ENCODE data around the gene ASS1.

The ASS1 gene

DNA sequence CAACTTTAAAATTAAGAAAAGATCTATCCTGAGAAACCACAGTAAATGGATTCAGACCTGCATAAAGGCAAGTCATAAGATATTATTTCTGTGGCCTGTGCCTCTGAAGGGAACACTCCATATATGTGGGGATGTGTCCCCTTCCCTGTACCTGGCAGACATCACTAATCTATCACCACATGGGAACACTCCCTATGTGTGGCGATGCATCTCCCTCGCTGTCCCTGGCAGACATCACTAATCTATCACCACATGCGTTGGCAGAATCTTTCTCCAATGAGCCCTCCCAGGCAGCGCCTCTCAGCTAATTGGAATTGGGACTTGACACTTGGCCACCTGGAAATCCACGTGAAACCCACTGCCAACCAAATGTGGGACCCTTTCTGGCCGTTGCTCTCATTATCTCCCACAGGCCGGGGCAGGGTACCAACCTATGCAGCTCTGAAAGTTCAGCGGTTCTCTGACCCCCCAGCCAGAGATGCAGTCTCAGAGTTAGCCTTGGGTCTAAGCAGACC lies 25.2 kb upstream of the ASS1 start:
- H3K36me3 ChIP-seq (ENCODE audit: control insufficient read depth in 1 of 2, insufficient read depth in 2 of 2, low read depth in 1 of 2, low read length in 2 of 2), result no peaks in the 10 kb centered on the region
- H3K14ac ChIP-seq (ENCODE audit: low read length in 2 of 2), result no peak overlapping the region
- no peak overlapping the region for H4K91ac ChIP-seq (ENCODE audit: low read length)
- no peak overlapping the region for H3K27ac ChIP-seq (ENCODE audit: low read length, poor library complexity, severe bottlenecking)
- H2AK5ac ChIP-seq (ENCODE audit: low read length, severe bottlenecking), result no peak overlapping the region
- whole genome bisulfite sequencing, result 94% methylated on average over 8 of the region's 8 CpGs
- no peak overlapping the region for H2BK15ac ChIP-seq (ENCODE audit: low read depth, poor library complexity, severe bottlenecking)
- peaks cover 24% of the 10 kb centered on the region for H3K4me1 ChIP-seq (ENCODE audit: control insufficient read depth, insufficient read depth, low read depth, low read length)
- H3K9me3 ChIP-seq (ENCODE audit: control insufficient read depth, low read length), result no peaks in the 10 kb centered on the region
- H4K8ac ChIP-seq (ENCODE audit: low read length), result no peak overlapping the region
- peaks cover 0 to 51% of the 10 kb centered on the region in 2 experiments for H3K27me3 ChIP-seq (ENCODE audit: control insufficient read depth in 1 of 2, insufficient read depth in 1 of 2, low read length in 2 of 2)
- DNase-seq, result no peak
- H3K18ac ChIP-seq (ENCODE audit: low read depth in 1 of 2, low read length in 2 of 2), result no peak overlapping the region
- H3K79me1 ChIP-seq (replicated peaks; ENCODE audit: low read length, poor library complexity, severe bottlenecking), result no peaks in the 10 kb centered on the region
- no peak overlapping the region for H3K9ac ChIP-seq (ENCODE audit: low read length)
- H2BK120ac ChIP-seq (ENCODE audit: low read depth, low read length), result no peak overlapping the region
- H2BK12ac ChIP-seq (ENCODE audit: low read length in 2 of 2), result no peak overlapping the region
- H3K4me2 ChIP-seq (ENCODE audit: low read length, poor library complexity, severe bottlenecking), result no peak overlapping the region
- H2BK5ac ChIP-seq (ENCODE audit: low read depth, low read length, poor library complexity, severe bottlenecking), result no peak overlapping the region
- no peak overlapping the region for H2AFZ ChIP-seq (ENCODE audit: low read depth, low read length)
- H3K4ac ChIP-seq (ENCODE audit: low read depth in 1 of 2, low read length in 2 of 2), result no peak overlapping the region
- H3K4me3 ChIP-seq (ENCODE audit: insufficient read depth in 1 of 2, low read depth in 1 of 2, low read length in 2 of 2), result no peak overlapping the region
- no peak overlapping the region for H3K23ac ChIP-seq (ENCODE audit: low read length in 2 of 2)

DNA sequence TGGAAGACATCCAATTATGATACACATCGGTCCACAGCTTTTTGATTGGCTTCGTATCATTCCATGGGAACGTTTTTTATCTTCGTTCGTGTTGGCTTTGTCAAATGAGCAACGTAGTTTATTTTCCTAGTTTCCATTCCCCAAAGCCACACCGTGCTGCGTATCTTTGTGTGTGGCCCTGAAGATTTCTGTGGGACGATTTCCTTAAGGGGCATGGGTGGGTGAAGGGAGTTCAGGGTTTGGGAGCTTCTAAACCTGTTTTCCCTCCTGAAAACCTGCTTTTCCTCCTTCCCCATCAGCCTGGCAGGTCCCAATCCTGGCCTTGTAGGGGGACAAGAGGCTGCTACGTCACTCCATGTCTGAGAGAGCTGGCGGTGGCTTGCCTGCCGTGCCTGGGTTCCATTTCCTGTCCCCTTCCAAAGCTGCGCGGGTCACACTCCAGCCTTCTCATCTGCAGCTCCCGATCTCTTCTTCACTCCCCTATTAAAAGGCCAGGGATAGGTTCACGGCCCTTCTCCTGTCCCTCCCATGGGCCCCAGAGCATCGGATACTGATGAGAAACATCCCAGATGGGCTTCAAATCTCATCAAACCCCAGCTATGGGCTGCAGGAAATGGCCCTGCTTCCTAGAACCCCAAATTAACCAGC lies 23.5 kb upstream of the ASS1 start:
- peak overlapping the region; percentile 95 for H4K8ac ChIP-seq (ENCODE audit: low read length)
- H2AK5ac ChIP-seq (ENCODE audit: low read length, severe bottlenecking), result peak overlapping the region; percentile 85
- H3K27ac ChIP-seq (ENCODE audit: low read length, poor library complexity, severe bottlenecking), result peak overlapping the region; percentile 89
- H2AFZ ChIP-seq (ENCODE audit: low read depth, low read length), result peak overlapping the region; percentile 29
- H3K23ac ChIP-seq (ENCODE audit: low read length in 2 of 2), result no peak overlapping the region
- H3K4ac ChIP-seq (ENCODE audit: low read depth in 1 of 2, low read length in 2 of 2), result no peak overlapping the region
- peaks cover 32% of the 10 kb centered on the region for H3K4me1 ChIP-seq (ENCODE audit: control insufficient read depth, insufficient read depth, low read depth, low read length)
- H2BK15ac ChIP-seq (ENCODE audit: low read depth, poor library complexity, severe bottlenecking), result peak overlapping the region; percentile 15
- H2BK12ac ChIP-seq (ENCODE audit: low read length in 2 of 2), result peak overlapping the region; percentile 3 to 88
- H3K4me3 ChIP-seq (ENCODE audit: insufficient read depth in 1 of 2, low read depth in 1 of 2, low read length in 2 of 2), result no peak overlapping the region
- peak overlapping the region in 1 of 2 experiments; percentile 37 for H3K14ac ChIP-seq (ENCODE audit: low read length in 2 of 2)
- DNase-seq, result no peak
- peak overlapping the region; percentile 49 for H2BK5ac ChIP-seq (ENCODE audit: low read depth, low read length, poor library complexity, severe bottlenecking)
- H2BK120ac ChIP-seq (ENCODE audit: low read depth, low read length), result no peak overlapping the region
- H3K9ac ChIP-seq (ENCODE audit: low read length), result no peak overlapping the region
- H3K79me1 ChIP-seq (replicated peaks; ENCODE audit: low read length, poor library complexity, severe bottlenecking), result no peaks in the 10 kb centered on the region
- 43% methylated on average over 14 of the region's 17 CpGs for WGBS
- no peaks in the 10 kb centered on the region for H3K36me3 ChIP-seq (ENCODE audit: control insufficient read depth in 1 of 2, insufficient read depth in 2 of 2, low read depth in 1 of 2, low read length in 2 of 2)
- peaks cover 0 to 58% of the 10 kb centered on the region in 2 experiments for H3K27me3 ChIP-seq (ENCODE audit: control insufficient read depth in 1 of 2, insufficient read depth in 1 of 2, low read length in 2 of 2)
- H3K4me2 ChIP-seq (ENCODE audit: low read length, poor library complexity, severe bottlenecking), result no peak overlapping the region
- peak overlapping the region; percentile 91 for H4K91ac ChIP-seq (ENCODE audit: low read length)
- H3K9me3 ChIP-seq (ENCODE audit: control insufficient read depth, low read length), result no peaks in the 10 kb centered on the region
- H3K18ac ChIP-seq (ENCODE audit: low read depth in 1 of 2, low read length in 2 of 2), result peak overlapping the region; percentile 59 to 75

DNA sequence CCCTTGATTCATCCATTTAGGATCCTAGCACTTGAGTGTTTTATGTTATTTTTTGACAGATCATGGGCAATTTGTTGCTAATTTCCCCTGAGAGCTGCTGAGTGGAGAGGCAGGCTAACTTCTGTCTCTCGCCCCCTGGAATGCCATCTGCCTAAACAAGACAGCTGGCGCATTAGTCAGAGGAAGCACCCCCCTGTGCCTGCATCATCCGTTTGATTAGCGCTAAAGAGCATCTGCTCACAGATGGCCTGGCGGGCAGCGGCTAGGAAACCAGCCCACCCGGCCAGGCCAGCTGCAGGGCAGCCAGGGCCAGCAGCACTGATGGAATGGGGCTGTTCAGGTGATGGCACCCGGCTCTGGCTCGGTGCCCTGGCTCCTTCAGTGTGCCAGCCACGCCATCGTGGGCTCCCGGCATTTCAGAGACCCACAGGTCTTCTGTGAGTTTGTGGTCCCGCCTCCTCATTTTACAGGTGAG lies 22.9 kb upstream of the ASS1 start:
- Histone ChIP-seq H2BK5ac (ENCODE audit: low read depth, low read length, poor library complexity, severe bottlenecking) (peak overlapping the region; percentile 9), H3K4me3 (ENCODE audit: insufficient read depth in 1 of 2, low read depth in 1 of 2, low read length in 2 of 2) (no peak overlapping the region), H2BK12ac (ENCODE audit: low read length in 2 of 2) (no peak overlapping the region), H2AFZ (ENCODE audit: low read depth, low read length) (no peak overlapping the region), H2AK5ac (ENCODE audit: low read length, severe bottlenecking) (peak overlapping the region; percentile 85), H3K27ac (ENCODE audit: low read length, poor library complexity, severe bottlenecking) (peak overlapping the region; percentile 89), H3K79me1 (replicated peaks; ENCODE audit: low read length, poor library complexity, severe bottlenecking) (no peaks in the 10 kb centered on the region), H3K4me2 (ENCODE audit: low read length, poor library complexity, severe bottlenecking) (peak overlapping the region; percentile 11), H3K23ac (ENCODE audit: low read length in 2 of 2) (no peak overlapping the region), H3K36me3 (ENCODE audit: control insufficient read depth in 1 of 2, insufficient read depth in 2 of 2, low read depth in 1 of 2, low read length in 2 of 2) (no peaks in the 10 kb centered on the region), H3K18ac (ENCODE audit: low read depth in 1 of 2, low read length in 2 of 2) (peak overlapping the region in 1 of 2 experiments; percentile 41), H3K4ac (ENCODE audit: low read depth in 1 of 2, low read length in 2 of 2) (no peak overlapping the region), H2BK15ac (ENCODE audit: low read depth, poor library complexity, severe bottlenecking) (peak overlapping the region; percentile 60), H3K14ac (ENCODE audit: low read length in 2 of 2) (no peak overlapping the region), H4K91ac (ENCODE audit: low read length) (no peak overlapping the region), H3K9ac (ENCODE audit: low read length) (no peak overlapping the region), H4K8ac (ENCODE audit: low read length) (no peak overlapping the region), H3K4me1 (ENCODE audit: control insufficient read depth, insufficient read depth, low read depth, low read length) (peaks cover 37% of the 10 kb centered on the region), H3K27me3 (ENCODE audit: control insufficient read depth in 1 of 2, insufficient read depth in 1 of 2, low read length in 2 of 2) (peaks cover 0 to 58% of the 10 kb centered on the region in 2 experiments), H3K9me3 (ENCODE audit: control insufficient read depth, low read length) (no peaks in the 10 kb centered on the region), H2BK120ac (ENCODE audit: low read depth, low read length) (no peak overlapping the region)
- DNase-seq, result peak; percentile 90
- WGBS, result 23% methylated on average over 13 of the region's 13 CpGs

DNA sequence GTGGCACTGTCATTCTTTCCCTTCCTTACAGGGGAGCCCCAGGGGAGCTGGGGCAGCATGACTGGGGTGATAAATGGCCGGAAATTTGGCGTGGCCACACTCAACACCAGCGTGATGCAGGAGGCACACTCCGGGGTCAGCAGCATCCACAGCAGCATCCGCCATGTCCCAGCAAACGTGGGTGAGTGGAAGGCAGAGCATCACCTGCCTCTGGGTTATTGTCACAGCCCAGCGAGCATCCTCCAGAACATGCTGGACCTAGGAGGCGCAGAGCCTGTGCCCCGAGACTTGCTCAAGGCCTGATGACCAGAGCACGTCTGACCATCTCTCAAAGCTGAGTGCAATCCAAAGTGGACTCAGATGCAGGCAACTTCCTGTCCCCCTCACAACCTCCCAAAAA lies 22.2 kb upstream of the ASS1 start:
- Histone ChIP-seq H3K14ac (ENCODE audit: low read length in 2 of 2) (peak overlapping the region in 1 of 2 experiments; percentile 37), H3K27ac (ENCODE audit: low read length, poor library complexity, severe bottlenecking) (peak overlapping the region; percentile 63), H4K8ac (ENCODE audit: low read length) (peak overlapping the region; percentile 66), H3K18ac (ENCODE audit: low read depth in 1 of 2, low read length in 2 of 2) (peak overlapping the region in 1 of 2 experiments; percentile 35), H2BK5ac (ENCODE audit: low read depth, low read length, poor library complexity, severe bottlenecking) (no peak overlapping the region), H3K4me1 (ENCODE audit: control insufficient read depth, insufficient read depth, low read depth, low read length) (peaks cover 44% of the 10 kb centered on the region), H2BK12ac (ENCODE audit: low read length in 2 of 2) (peak overlapping the region; percentile 27 to 72), H2BK120ac (ENCODE audit: low read depth, low read length) (no peak overlapping the region), H3K4ac (ENCODE audit: low read depth in 1 of 2, low read length in 2 of 2) (no peak overlapping the region), H3K27me3 (ENCODE audit: control insufficient read depth in 1 of 2, insufficient read depth in 1 of 2, low read length in 2 of 2) (peaks cover 0 to 59% of the 10 kb centered on the region in 2 experiments), H2AFZ (ENCODE audit: low read depth, low read length) (no peak overlapping the region), H2AK5ac (ENCODE audit: low read length, severe bottlenecking) (peak overlapping the region; percentile 85), H3K9me3 (ENCODE audit: control insufficient read depth, low read length) (no peaks in the 10 kb centered on the region), H3K9ac (ENCODE audit: low read length) (no peak overlapping the region), H3K79me1 (replicated peaks; ENCODE audit: low read length, poor library complexity, severe bottlenecking) (no peaks in the 10 kb centered on the region), H4K91ac (ENCODE audit: low read length) (peak overlapping the region; percentile 66), H2BK15ac (ENCODE audit: low read depth, poor library complexity, severe bottlenecking) (peak overlapping the region; percentile 60), H3K23ac (ENCODE audit: low read length in 2 of 2) (no peak overlapping the region), H3K4me3 (ENCODE audit: insufficient read depth in 1 of 2, low read depth in 1 of 2, low read length in 2 of 2) (no peak overlapping the region), H3K36me3 (ENCODE audit: control insufficient read depth in 1 of 2, insufficient read depth in 2 of 2, low read depth in 1 of 2, low read length in 2 of 2) (no peaks in the 10 kb centered on the region), H3K4me2 (ENCODE audit: low read length, poor library complexity, severe bottlenecking) (no peak overlapping the region)
- no peak for DNase-seq
- 80% methylated on average over 10 of the region's 10 CpGs for WGBS
